Measurements from ENCODE around the gene MEGF10.

- TF ChIP-seq BACH2 (CRISPR knock-in tag; IDR thresholded peaks at IDR 0.05; ENCODE audit: borderline replicate concordance) (no peak), OSR1 (CRISPR knock-in tag; IDR thresholded peaks at IDR 0.05) (no peak), ISL1 (CRISPR knock-in tag; IDR thresholded peaks at IDR 0.05) (no peak), CSDC2 (CRISPR knock-in tag; IDR thresholded peaks at IDR 0.05) (no peak), GLIS3 (CRISPR knock-in tag; IDR thresholded peaks at IDR 0.05) (no peak), ZFP3 (CRISPR knock-in tag; IDR thresholded peaks at IDR 0.05) (no peak), POU6F1 (CRISPR knock-in tag; IDR thresholded peaks at IDR 0.05; ENCODE audit: borderline replicate concordance, low read depth) (no peak), ZFP30 (CRISPR knock-in tag; IDR thresholded peaks at IDR 0.05) (no peak)
Observed at GRCh38 chr5:127423173-127423798, 132.7 kb downstream of the MEGF10 start.

All from SK-N-SH treated with all-trans-retinoic acid at 6 μM for 48 hours (cell line).